GM12878 (cell line): Measurements from ENCODE around the gene GJA10. TPM values are rescaled to one million over a fixed set of nuclear protein-coding genes. Genes with fewer than 3 reads are reported as not detected.

Experiments
- ATAC-seq: fragments of 200-7000 bp; cut with Tn5 transposase; 3 replicates; pipeline ENCODE4 v1.9.1; 2020; ENCODE audit warnings: mild to moderate bottlenecking, moderate library complexity
- BruUV-seq: library from RNA; stranded (reverse); fragments of 400-500 nt; replicated peaks from 2 replicates; lab custom pipeline; 2021; lab: Mats Ljungman, UMichigan
- CTCF ChIA-PET: fragments of 300-600 bp; sonication (Branson Sonifier 250); formaldehyde crosslinking; extraction: SDS; loops from one replicate; lab custom pipeline; 2021; ENCODE audit warnings: inconsistent platforms; lab: Yijun Ruan, JAX
- POLR2A ChIA-PET: fragments of 350-600 bp; formaldehyde crosslinking; extraction: SDS; loops from one replicate; lab custom pipeline; 2021; ENCODE audit warnings: inconsistent platforms; lab: Charles Lee
- RAD21 ChIA-PET: fragments of 300-600 bp; sonication (Branson Sonifier 250); formaldehyde crosslinking; loops from one replicate; lab custom pipeline; 2023; ENCODE audit warnings: antibody characterized with exemption; ENCODE audit not compliant: unreplicated experiment; lab: Charles Lee
- SMC1A ChIA-PET: fragments of 300-600 bp; sonication (Branson Sonifier 250); formaldehyde crosslinking; loops from one replicate; lab custom pipeline; 2023; ENCODE audit not compliant: unreplicated experiment, uncharacterized antibody; lab: Charles Lee
- DNase-seq: peaks from one replicate; pipeline ENCODE4 v3.0.0-alpha.2; 2011; ENCODE audit warnings: low read depth, low spot score
- FAIRE-seq: peaks from 3 replicates; lab custom pipeline; 2011; peaks lifted over from hg19 to GRCh38; lab: Jason Lieb, UNC
- H2AFZ ChIP-seq: 2 replicates; pipeline ENCODE4 v1.6.0; 2011; ENCODE audit warnings: low read depth, low read length, control low read depth; ENCODE audit not compliant: control insufficient read depth
- H3K27ac ChIP-seq: 2 replicates; pipeline ENCODE4 v1.5.1; 2011; ENCODE audit warnings: control low read depth; ENCODE audit not compliant: control insufficient read depth, insufficient read depth
- H3K27me3 ChIP-seq, 2 experiments: replicated peaks in 1 of 2; 2 replicates each; pipeline versions ENCODE4 v1.6.0 to v1.6.1; 2011; ENCODE audit warnings: low read length in 1 of 2; ENCODE audit not compliant: control insufficient read depth in 2 of 2, insufficient read depth in 2 of 2
- H3K36me3 ChIP-seq, 2 experiments: 2 replicates each; pipeline ENCODE4 v1.5.1; 2011; ENCODE audit warnings: low read length in 1 of 2; ENCODE audit not compliant: control insufficient read depth in 2 of 2, insufficient read depth in 2 of 2
- H3K4me1 ChIP-seq: 2 replicates; pipeline ENCODE4 v1.6.1; 2011; ENCODE audit warnings: mild to moderate bottlenecking, low read length, moderate library complexity, mixed read lengths; ENCODE audit not compliant: control insufficient read depth, insufficient read depth
- H3K4me2 ChIP-seq: 2 replicates; pipeline ENCODE4 v1.6.0; 2011; ENCODE audit warnings: control low read depth; ENCODE audit not compliant: control insufficient read depth, insufficient read depth
- H3K4me3 ChIP-seq: fragments of 200-600 bp; sonication (generic); 2 replicates; pipeline ENCODE4 v1.5.1; 2016
- H3K79me2 ChIP-seq: 2 replicates; pipeline ENCODE4 v1.6.0; 2011; ENCODE audit warnings: low read length; ENCODE audit not compliant: control insufficient read depth, insufficient read depth
- H3K9ac ChIP-seq: 2 replicates; pipeline ENCODE4 v1.8.0; 2011; ENCODE audit warnings: low read length, control low read depth, mixed read lengths; ENCODE audit not compliant: control insufficient read depth, insufficient read depth
- H3K9me3 ChIP-seq: replicated peaks from 3 replicates; pipeline ENCODE4 v1.5.1; 2011; ENCODE audit warnings: mild to moderate bottlenecking, low read length; ENCODE audit not compliant: control insufficient read depth, insufficient read depth
- H4K20me1 ChIP-seq: 2 replicates; pipeline ENCODE4 v1.6.0; 2011; ENCODE audit not compliant: control insufficient read depth, insufficient read depth
- FOXM1 ChIP-seq: IDR thresholded peaks from 2 replicates; pipeline ENCODE4 v1.6.1; 2012; ENCODE audit warnings: low read depth, mild to moderate bottlenecking, inconsistent platforms, low read length, moderate library complexity
- HCFC1 ChIP-seq: fragments of 150-350 bp; IDR thresholded peaks from 2 replicates; pipeline ENCODE4 v1.6.1; 2014; ENCODE audit warnings: low read length
- MYB ChIP-seq: fragments of 150-350 bp; IDR thresholded peaks from 2 replicates; pipeline ENCODE4 v1.6.1; 2014; ENCODE audit warnings: mild to moderate bottlenecking, low read depth, low read length, borderline replicate concordance
- STAT1 ChIP-seq: fragments of 450-650 bp; conservative IDR thresholded peaks from 2 replicates; pipeline ENCODE4 v1.6.1; 2014; ENCODE audit warnings: antibody characterized with exemption, mild to moderate bottlenecking
- WGBS: methylation state at CpG from one replicate; pipeline ENCODE4 v1.1.6; 2016; ENCODE audit warnings: low lambda C conversion rate; ENCODE audit not compliant: insufficient replicate concordance, insufficient coverage; ENCODE audit errors: missing lambda C conversion rate; 5-methylcytosine and 5-hydroxymethylcytosine counted together
- in situ Hi-C: fragments of 300-500 bp; cut with MboI; formaldehyde crosslinking; loops from 9 replicates; pipeline ENCODE4 v1.14.3; 2018; ENCODE audit warnings: mixed read lengths
- intact Hi-C: fragments of 100-400 bp; cut with micrococcal nuclease; formaldehyde crosslinking; loops from one replicate; pipeline ENCODE4 v1.14.2; 2022; ENCODE audit not compliant: unreplicated experiment
- polyA plus RNA-seq, 11 experiments: library from polyadenylated mRNA; depleted of rRNA in 4 of 11; unstranded in 6 of 11; stranded (reverse) in 5 of 11; fragments of >200 nt; fragmentation: Nextera tagmentation in 4 of 11; fragmentation: Illumina TruSeq in 1 of 11; extraction: Ambion mirVana in 4 of 11; extraction: Trizol in 1 of 11; gene quantifications; 1 replicate in 1 of 11; 2 replicates in 10 of 11; pipeline versions ENCODE4 v1.2.1 to v1.2.3, GENCODE V29; 2011 to 2016; ENCODE audit warnings: inconsistent platforms in 2 of 11, missing spikeins in 2 of 11, low read depth in 1 of 11
- total RNA-seq, 4 experiments: library from RNA; depleted of rRNA in 3 of 4; stranded (reverse); fragments of >200 nt in 3 of 4; fragmentation: Illumina TruSeq in 1 of 4; extraction: Trizol in 1 of 4; gene quantifications; 2 replicates each; pipeline versions ENCODE4 v1.2.1 to v1.2.3, GENCODE V29; 2013 to 2021
- TF ChIP-seq, protein P1 (sequence below): IDR thresholded peaks from 2 replicates; pipeline ENCODE4 v1.6.1; 2011; ENCODE audit warnings: low read depth, mild to moderate bottlenecking, low read length, moderate library complexity, borderline replicate concordance; ENCODE audit errors: extremely low read depth
- TF ChIP-seq, protein P2 (sequence below): fragments of 450-650 bp; formaldehyde crosslinking; IDR thresholded peaks from 2 replicates; pipeline ENCODE4 v1.4.0; 2022; ENCODE audit warnings: mild to moderate bottlenecking, moderate library complexity

GJA10 gene
- total and polyA plus RNA-seq, 10 of the 15 experiments (the other 5 are each of a cell fraction or from before 2014, with no cell fraction given): not detected

DNA sequence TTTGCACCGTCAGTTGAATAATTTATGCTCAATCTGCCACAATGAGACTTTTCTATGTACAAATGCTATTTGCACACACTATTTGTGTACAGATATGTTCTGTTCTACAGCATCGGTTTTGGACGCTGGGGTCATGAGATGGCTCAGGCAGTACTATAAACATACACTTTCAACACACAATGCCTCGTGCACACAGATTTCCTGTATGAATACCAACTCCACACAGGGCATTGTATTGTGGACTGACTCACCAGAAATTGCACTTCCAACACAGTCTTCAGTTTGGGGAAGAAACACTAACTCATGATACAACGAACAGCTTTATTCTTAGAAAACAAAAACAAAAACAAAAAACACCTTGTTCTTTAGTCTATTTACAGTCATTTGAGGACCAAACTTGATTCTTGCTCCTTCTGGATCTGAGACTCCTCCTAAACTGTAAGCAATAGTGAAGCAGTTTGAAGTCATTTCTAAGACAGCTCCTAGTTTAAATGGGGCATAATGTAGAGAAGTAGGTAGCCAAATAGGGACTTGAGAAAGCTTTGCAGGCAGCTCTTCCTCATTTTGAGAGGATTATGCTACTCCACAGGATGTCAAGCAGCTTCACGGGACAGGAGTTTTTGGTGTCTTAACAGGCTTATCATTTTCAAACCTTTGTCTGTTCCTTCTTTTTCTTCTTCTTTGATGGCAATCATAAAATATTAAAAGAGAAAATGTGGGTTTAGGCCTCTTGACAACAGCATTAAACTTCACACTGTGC, 33.7 kb downstream of the GJA10 start:
- H3K79me2 ChIP-seq: no peaks in the 10 kb centered on the region
- no peaks in the 10 kb centered on the region for H4K20me1 ChIP-seq
- WGBS: 28% methylated on average over 6 of the region's 6 CpGs
- no peak for ATAC-seq
- no peak overlapping the region for H2AFZ ChIP-seq
- no peak overlapping the region for H3K4me3 ChIP-seq
- CTCF ChIA-PET: interaction anchor here (0.5 to 1.9 kb wide), 2 partner anchors 80 to 552 kb away, joined by 3 to 5 read pairs; no protein-coding TSS in a partner anchor
- no peaks in the 10 kb centered on the region for H3K4me1 ChIP-seq
- TF ChIP-seq STAT1 (no peak), MYB (no peak)
- TF ChIP-seq, all 136 proteins: peak for 0
- BruUV-seq: no TSS peak
- in situ Hi-C loops (no loop called here), intact Hi-C loops (no loop called here)
- RAD21 ChIA-PET: interaction anchor here (1.1 kb wide), 1 partner anchor 13 kb away, joined by 3 read pairs; no protein-coding TSS in a partner anchor
- POLR2A ChIA-PET: no interaction called here
- peaks cover 0 to 2% of the 10 kb centered on the region in 2 experiments; a peak in 3 of 4 replicates for H3K27me3 ChIP-seq
- no peaks in the 10 kb centered on the region for H3K9me3 ChIP-seq
- no peak overlapping the region for H3K9ac ChIP-seq
- no peak overlapping the region for H3K4me2 ChIP-seq
- SMC1A ChIA-PET: no interaction called here
- FAIRE-seq: no peak
- H3K36me3 ChIP-seq: no peaks in the 10 kb centered on the region
- no peak for DNase-seq
- no peak overlapping the region for H3K27ac ChIP-seq

DNA sequence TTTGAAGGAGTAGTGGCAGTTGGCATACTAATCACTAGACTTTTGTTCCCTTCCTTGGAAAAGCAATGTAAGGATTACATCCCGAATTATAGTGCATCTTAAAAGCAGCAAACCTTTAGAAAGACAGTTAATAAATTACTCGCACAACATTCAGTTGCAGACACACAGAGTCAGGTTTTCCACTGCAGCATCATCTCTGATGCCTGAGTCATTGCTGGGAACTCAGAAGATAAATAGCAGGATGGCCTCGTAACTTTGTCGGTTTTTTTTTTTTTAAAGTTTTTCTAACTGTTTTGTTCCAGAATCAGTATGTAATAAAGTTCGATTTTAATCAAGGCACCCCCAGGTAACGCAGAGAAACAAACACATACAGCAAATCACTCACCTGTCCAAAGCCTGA, 34.3 kb downstream of the GJA10 start:
- no TSS peak for BruUV-seq
- ChIA-PET POLR2A (no interaction called here), SMC1A (no interaction called here), CTCF (interaction anchor here (1.9 kb wide), 1 partner anchor 551 kb away, joined by 5 read pairs; no protein-coding TSS in a partner anchor), RAD21 (no interaction called here)
- FAIRE-seq: no peak
- no peak overlapping the region for H2AFZ ChIP-seq
- intact Hi-C loops: no loop called here
- 29% methylated on average over 6 of the region's 6 CpGs for WGBS
- no peak overlapping the region for H3K4me2 ChIP-seq
- H4K20me1 ChIP-seq: no peaks in the 10 kb centered on the region
- H3K9me3 ChIP-seq: no peaks in the 10 kb centered on the region
- in situ Hi-C loops: no loop called here
- no peak for DNase-seq
- H3K36me3 ChIP-seq: no peaks in the 10 kb centered on the region
- H3K79me2 ChIP-seq: no peaks in the 10 kb centered on the region
- H3K9ac ChIP-seq: no peak overlapping the region
- H3K4me1 ChIP-seq: no peaks in the 10 kb centered on the region
- TF ChIP-seq, protein P1, sequence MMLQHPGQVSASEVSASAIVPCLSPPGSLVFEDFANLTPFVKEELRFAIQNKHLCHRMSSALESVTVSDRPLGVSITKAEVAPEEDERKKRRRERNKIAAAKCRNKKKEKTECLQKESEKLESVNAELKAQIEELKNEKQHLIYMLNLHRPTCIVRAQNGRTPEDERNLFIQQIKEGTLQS: no peak
- TF ChIP-seq HCFC1 (no peak), FOXM1 (no peak)
- TF ChIP-seq, protein P2, sequence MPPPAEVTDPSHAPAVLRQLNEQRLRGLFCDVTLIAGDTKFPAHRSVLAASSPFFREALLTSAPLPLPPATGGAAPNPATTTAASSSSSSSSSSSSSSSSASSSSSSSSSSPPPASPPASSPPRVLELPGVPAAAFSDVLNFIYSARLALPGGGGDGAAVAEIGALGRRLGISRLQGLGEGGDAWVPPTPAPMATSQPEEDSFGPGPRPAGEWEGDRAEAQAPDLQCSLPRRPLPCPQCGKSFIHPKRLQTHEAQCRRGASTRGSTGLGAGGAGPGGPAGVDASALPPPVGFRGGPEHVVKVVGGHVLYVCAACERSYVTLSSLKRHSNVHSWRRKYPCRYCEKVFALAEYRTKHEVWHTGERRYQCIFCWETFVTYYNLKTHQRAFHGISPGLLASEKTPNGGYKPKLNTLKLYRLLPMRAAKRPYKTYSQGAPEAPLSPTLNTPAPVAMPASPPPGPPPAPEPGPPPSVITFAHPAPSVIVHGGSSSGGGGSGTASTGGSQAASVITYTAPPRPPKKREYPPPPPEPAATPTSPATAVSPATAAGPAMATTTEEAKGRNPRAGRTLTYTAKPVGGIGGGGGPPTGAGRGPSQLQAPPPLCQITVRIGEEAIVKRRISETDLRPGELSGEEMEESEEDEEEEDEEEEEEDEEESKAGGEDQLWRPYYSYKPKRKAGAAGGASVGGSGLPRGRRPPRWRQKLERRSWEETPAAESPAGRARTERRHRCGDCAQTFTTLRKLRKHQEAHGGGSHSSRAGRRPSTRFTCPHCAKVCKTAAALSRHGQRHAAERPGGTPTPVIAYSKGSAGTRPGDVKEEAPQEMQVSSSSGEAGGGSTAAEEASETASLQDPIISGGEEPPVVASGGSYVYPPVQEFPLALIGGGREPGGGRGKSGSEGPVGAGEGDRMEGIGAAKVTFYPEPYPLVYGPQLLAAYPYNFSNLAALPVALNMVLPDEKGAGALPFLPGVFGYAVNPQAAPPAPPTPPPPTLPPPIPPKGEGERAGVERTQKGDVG (CRISPR knock-in tag): no peak
- TF ChIP-seq, all 136 proteins: peak for 0
- no peak for ATAC-seq
- Histone ChIP-seq H3K4me3 (no peak overlapping the region), H3K27me3 (peaks cover 0 to 2% of the 10 kb centered on the region in 2 experiments; a peak in 3 of 4 replicates), H3K27ac (no peak overlapping the region)
